Esophagus muscularis mucosa (tissue), 3 donors: Measurements from ENCODE around the gene SLC38A9.

Experiments
- POLR2AphosphoS5 ChIP-seq, 2 donors: sonication (generic); formaldehyde crosslinking; IDR thresholded peaks; one replicate each; pipeline ENCODE4 v1.6.1; 2017; ENCODE audit warnings: antibody characterized with exemption in 2 of 2
- TF ChIP-seq, protein P1 (sequence below), 3 experiments: fragments of 200-600 bp in 2 of 3; fragments of 450-650 bp in 1 of 3; sonication (generic) in 2 of 3; IDR thresholded peaks; one replicate each; pipeline ENCODE4 v1.5.1; 2017 to 2019; ENCODE audit warnings: antibody characterized with exemption in 3 of 3, mild to moderate bottlenecking in 2 of 3, moderate library complexity in 1 of 3

DNA sequence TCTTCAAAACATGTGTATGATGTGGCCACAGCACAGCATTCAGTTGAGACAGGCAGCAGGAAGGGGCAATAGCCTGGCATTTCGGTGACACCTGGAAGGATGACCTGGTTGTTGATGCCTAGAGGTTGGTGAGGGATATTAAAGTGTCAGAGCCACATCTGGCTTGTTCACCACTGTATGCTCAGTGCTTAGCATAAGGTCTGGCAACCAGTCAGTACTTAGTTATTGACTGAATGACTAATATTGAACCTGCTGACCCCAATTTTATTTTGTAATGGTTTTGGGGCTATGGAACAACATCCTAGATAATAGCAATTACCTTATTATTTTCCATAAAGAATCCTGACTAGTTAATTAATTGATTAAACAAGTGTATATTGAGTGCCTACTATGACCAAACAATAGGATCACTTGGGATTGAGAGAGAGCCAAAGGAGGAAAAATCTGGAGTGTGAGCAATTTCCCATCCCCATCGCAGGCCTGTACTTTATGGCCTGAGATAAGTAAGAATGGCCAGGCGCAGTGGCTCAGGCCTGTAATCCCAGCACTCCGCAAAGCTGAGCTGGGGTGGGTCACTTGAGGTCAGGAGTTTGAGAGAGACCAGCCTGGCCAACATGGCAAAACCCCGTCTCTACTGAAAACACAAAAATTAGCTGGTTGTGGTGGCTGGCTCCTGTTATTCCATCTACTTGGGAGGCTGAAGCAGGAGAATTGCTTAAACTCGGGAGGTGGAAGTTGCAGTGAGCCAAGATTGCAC, 91.9 kb downstream of the SLC38A9 start:
- TF ChIP-seq POLR2AphosphoS5 (IDR thresholded peaks at IDR 0.05): no peak
- TF ChIP-seq, protein P1, sequence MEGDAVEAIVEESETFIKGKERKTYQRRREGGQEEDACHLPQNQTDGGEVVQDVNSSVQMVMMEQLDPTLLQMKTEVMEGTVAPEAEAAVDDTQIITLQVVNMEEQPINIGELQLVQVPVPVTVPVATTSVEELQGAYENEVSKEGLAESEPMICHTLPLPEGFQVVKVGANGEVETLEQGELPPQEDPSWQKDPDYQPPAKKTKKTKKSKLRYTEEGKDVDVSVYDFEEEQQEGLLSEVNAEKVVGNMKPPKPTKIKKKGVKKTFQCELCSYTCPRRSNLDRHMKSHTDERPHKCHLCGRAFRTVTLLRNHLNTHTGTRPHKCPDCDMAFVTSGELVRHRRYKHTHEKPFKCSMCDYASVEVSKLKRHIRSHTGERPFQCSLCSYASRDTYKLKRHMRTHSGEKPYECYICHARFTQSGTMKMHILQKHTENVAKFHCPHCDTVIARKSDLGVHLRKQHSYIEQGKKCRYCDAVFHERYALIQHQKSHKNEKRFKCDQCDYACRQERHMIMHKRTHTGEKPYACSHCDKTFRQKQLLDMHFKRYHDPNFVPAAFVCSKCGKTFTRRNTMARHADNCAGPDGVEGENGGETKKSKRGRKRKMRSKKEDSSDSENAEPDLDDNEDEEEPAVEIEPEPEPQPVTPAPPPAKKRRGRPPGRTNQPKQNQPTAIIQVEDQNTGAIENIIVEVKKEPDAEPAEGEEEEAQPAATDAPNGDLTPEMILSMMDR (IDR thresholded peaks at IDR 0.05): no peak
